C4-2B (cell line): ENCODE results near the gene CALML5.

ENCODE experiments used
- ZFX ChIP-seq: fragments of 450-650 bp; IDR thresholded peaks from 2 replicates; pipeline ENCODE4 v1.6.1; 2017
- TF ChIP-seq, protein P1 (sequence below): fragments of 450-650 bp; conservative IDR thresholded peaks from 2 replicates; pipeline ENCODE4 v1.5.1; 2017; ENCODE audit warnings: mild to moderate bottlenecking

GRCh38 chr10:5530846-5531557, 31.6 kb upstream of the CALML5 start:
- TF ChIP-seq, protein P1, sequence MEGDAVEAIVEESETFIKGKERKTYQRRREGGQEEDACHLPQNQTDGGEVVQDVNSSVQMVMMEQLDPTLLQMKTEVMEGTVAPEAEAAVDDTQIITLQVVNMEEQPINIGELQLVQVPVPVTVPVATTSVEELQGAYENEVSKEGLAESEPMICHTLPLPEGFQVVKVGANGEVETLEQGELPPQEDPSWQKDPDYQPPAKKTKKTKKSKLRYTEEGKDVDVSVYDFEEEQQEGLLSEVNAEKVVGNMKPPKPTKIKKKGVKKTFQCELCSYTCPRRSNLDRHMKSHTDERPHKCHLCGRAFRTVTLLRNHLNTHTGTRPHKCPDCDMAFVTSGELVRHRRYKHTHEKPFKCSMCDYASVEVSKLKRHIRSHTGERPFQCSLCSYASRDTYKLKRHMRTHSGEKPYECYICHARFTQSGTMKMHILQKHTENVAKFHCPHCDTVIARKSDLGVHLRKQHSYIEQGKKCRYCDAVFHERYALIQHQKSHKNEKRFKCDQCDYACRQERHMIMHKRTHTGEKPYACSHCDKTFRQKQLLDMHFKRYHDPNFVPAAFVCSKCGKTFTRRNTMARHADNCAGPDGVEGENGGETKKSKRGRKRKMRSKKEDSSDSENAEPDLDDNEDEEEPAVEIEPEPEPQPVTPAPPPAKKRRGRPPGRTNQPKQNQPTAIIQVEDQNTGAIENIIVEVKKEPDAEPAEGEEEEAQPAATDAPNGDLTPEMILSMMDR = no peak
- no peak for TF ChIP-seq ZFX
